HG03571 (cell line): ENCODE data around the gene LFNG.

ENCODE experiments used
- ATAC-seq: cut with Tn5 transposase; IDR thresholded peaks from one replicate; pipeline ENCODE4 v1.9.1; 2021; ENCODE audit not compliant: unreplicated experiment

LFNG gene

GRCh38 chr7:2515424-2516193 lies 4.0 kb upstream of the LFNG start:
- ATAC-seq: no peak

GRCh38 chr7:2516194-2516555 lies 3.4 kb upstream of the LFNG start:
- ATAC-seq: no peak

- no peak for ATAC-seq
Measured at GRCh38 chr7:2517026-2517425, 2.5 kb upstream of the LFNG start.

- ATAC-seq: no peak
Measured at GRCh38 chr7:2517678-2518507, 1.7 kb upstream of the LFNG start.

- ATAC-seq: no peak
Measured at GRCh38 chr7:2518737-2519118, 846 bp upstream of the LFNG start.

- no peak for ATAC-seq
Measured at GRCh38 chr7:2520131-2520760, 672 bp downstream of the LFNG start.

- no peak for ATAC-seq
Measured at GRCh38 chr7:2520761-2521290, 1.3 kb downstream of the LFNG start.

- ATAC-seq: no peak
Measured at GRCh38 chr7:2521341-2521745, 1.8 kb downstream of the LFNG start.

- ATAC-seq: no peak
Measured at GRCh38 chr7:2521952-2522591, 2.5 kb downstream of the LFNG start.

GRCh38 chr7:2522780-2523433 lies 3.3 kb downstream of the LFNG start:
- ATAC-seq: no peak

- no peak for ATAC-seq
Measured at GRCh38 chr7:2523461-2523936, 3.9 kb downstream of the LFNG start.

GRCh38 chr7:2523941-2524807 lies 4.6 kb downstream of the LFNG start:
- ATAC-seq: no peak

GRCh38 chr7:2524808-2525657 lies 5.5 kb downstream of the LFNG start:
- ATAC-seq: no peak

GRCh38 chr7:2525658-2526630 lies 6.4 kb downstream of the LFNG start:
- ATAC-seq: no peak

GRCh38 chr7:2526659-2527504 lies 7.3 kb downstream of the LFNG start:
- ATAC-seq: no peak
